ENCODE measurements around the gene TMEM98.
"Not testable (repeated sequence)": the region's sequence is repeated elsewhere in the genome, so short reads cannot be mapped to it uniquely, and the experiment has no call there.

TMEM98 gene

GRCh38 chr17:32882734-32883133 is 45.2 kb upstream of the TMEM98 start:
- DNase-seq (ENCODE audit: low read depth) = no peak
- no peak for TF ChIP-seq CTCF (IDR thresholded peaks at IDR 0.05; ENCODE audit: low read depth, low read length)
- TF ChIP-seq MAX (IDR thresholded peaks at IDR 0.05; ENCODE audit: low read depth, low read length) = no peak
- no peak for TF ChIP-seq MYC (IDR thresholded peaks at IDR 0.05; ENCODE audit: low read depth, low read length)
- no peak for TF ChIP-seq POLR2A (IDR thresholded peaks at IDR 0.05; ENCODE audit: extremely low read depth, insufficient read length)
- H3K4me3 ChIP-seq (ENCODE audit: low read depth, low read length) = no peak overlapping the region

GRCh38 chr17:32886951-32887350 is 41.0 kb upstream of the TMEM98 start:
- H3K4me3 ChIP-seq (ENCODE audit: low read depth, low read length); DNase-seq (ENCODE audit: low read depth): not testable (repeated sequence)

GRCh38 chr17:32887410-32887809 is 40.5 kb upstream of the TMEM98 start:
- DNase-seq (ENCODE audit: low read depth); H3K4me3 ChIP-seq (ENCODE audit: low read depth, low read length): not testable (repeated sequence)

GRCh38 chr17:32894245-32894644 is 33.7 kb upstream of the TMEM98 start:
- no peak for TF ChIP-seq CTCF (IDR thresholded peaks at IDR 0.05; ENCODE audit: low read depth, low read length)
- TF ChIP-seq POLR2A (IDR thresholded peaks at IDR 0.05; ENCODE audit: extremely low read depth, insufficient read length) = no peak
- TF ChIP-seq MAX (IDR thresholded peaks at IDR 0.05; ENCODE audit: low read depth, low read length) = no peak
- TF ChIP-seq MYC (IDR thresholded peaks at IDR 0.05; ENCODE audit: low read depth, low read length) = no peak

GRCh38 chr17:32896647-32897258 is 31.2 kb upstream of the TMEM98 start:
- no peak overlapping the region for H3K4me3 ChIP-seq (ENCODE audit: low read depth, low read length)
- TF ChIP-seq CTCF (IDR thresholded peaks at IDR 0.05; ENCODE audit: low read depth, low read length) (no peak), POLR2A (IDR thresholded peaks at IDR 0.05; ENCODE audit: extremely low read depth, insufficient read length) (no peak), MAX (IDR thresholded peaks at IDR 0.05; ENCODE audit: low read depth, low read length) (no peak), MYC (IDR thresholded peaks at IDR 0.05; ENCODE audit: low read depth, low read length) (no peak)
- DNase-seq (ENCODE audit: low read depth) = no peak

More at GRCh38 chr17:32894245-32894644, 33.7 kb upstream of the TMEM98 start:
- DNase-seq (ENCODE audit: low read depth) = no peak
- no peak overlapping the region for H3K4me3 ChIP-seq (ENCODE audit: low read depth, low read length)

- TF ChIP-seq POLR2A (IDR thresholded peaks at IDR 0.05; ENCODE audit: extremely low read depth, insufficient read length) = no peak
- no peak for TF ChIP-seq MAX (IDR thresholded peaks at IDR 0.05; ENCODE audit: low read depth, low read length)
- TF ChIP-seq MYC (IDR thresholded peaks at IDR 0.05; ENCODE audit: low read depth, low read length) = no peak
- TF ChIP-seq CTCF (IDR thresholded peaks at IDR 0.05; ENCODE audit: low read depth, low read length) = no peak
- no peak for DNase-seq (ENCODE audit: low read depth)
- no peak overlapping the region for H3K4me3 ChIP-seq (ENCODE audit: low read depth, low read length)
These were observed 28.5 kb upstream of the TMEM98 start for GRCh38 chr17:32899236-32900013.

- H3K4me3 ChIP-seq (ENCODE audit: low read depth, low read length) = no peak overlapping the region
- DNase-seq (ENCODE audit: low read depth) = no peak
- no peak for TF ChIP-seq MYC (IDR thresholded peaks at IDR 0.05; ENCODE audit: low read depth, low read length)
- TF ChIP-seq POLR2A (IDR thresholded peaks at IDR 0.05; ENCODE audit: extremely low read depth, insufficient read length) = no peak
- no peak for TF ChIP-seq MAX (IDR thresholded peaks at IDR 0.05; ENCODE audit: low read depth, low read length)
- TF ChIP-seq CTCF (IDR thresholded peaks at IDR 0.05; ENCODE audit: low read depth, low read length) = no peak
These were observed 26.2 kb upstream of the TMEM98 start for GRCh38 chr17:32901743-32902142.
